Adrenal gland (tissue), 12 donors: ENCODE data around the gene LIMS1. TPM values are rescaled to one million over a fixed set of nuclear protein-coding genes. Genes with fewer than 3 reads are reported as not detected.
"Not testable (repeated sequence)": the region's sequence is repeated elsewhere in the genome, so short reads cannot be mapped to it uniquely, and the experiment has no call there.

Experiments used
- DNase-seq, 7 donors: peaks; one replicate each; pipeline ENCODE4 v3.0.0-alpha.2; 2019 to 2020
- H3K27ac ChIP-seq, 5 donors: fragments of 200-600 bp; sonication (generic) in 4 of 5; 1 replicate in 3 of 5; 2 replicates in 2 of 5; pipeline versions ENCODE4 v1.5.1 to v1.8.0; 2016 to 2020; ENCODE audit warnings: mild to moderate bottlenecking in 1 of 5
- H3K27me3 ChIP-seq: fragments of 200-600 bp; 2 replicates; pipeline ENCODE4 v1.8.0; 2021
- H3K36me3 ChIP-seq, 2 donors: fragments of 200-600 bp; replicated peaks in 1 of 2; 1 replicate in 1 of 2; 2 replicates in 1 of 2; pipeline versions ENCODE4 v1.5.1 to v1.8.0; 2018 to 2022
- H3K4me1 ChIP-seq, 2 donors: fragments of 200-600 bp; replicated peaks in 1 of 2; 1 replicate in 1 of 2; 2 replicates in 1 of 2; pipeline versions ENCODE4 v1.5.1 to v1.8.0; 2018 to 2021
- H3K4me3 ChIP-seq, 4 donors: fragments of 200-600 bp; sonication (generic) in 3 of 4; one replicate each; pipeline ENCODE4 v1.5.1; 2016 to 2018
- H3K9me3 ChIP-seq, 3 donors: fragments of 200-600 bp; sonication (generic) in 1 of 3; replicated peaks in 1 of 3; 1 replicate in 2 of 3; 2 replicates in 1 of 3; pipeline versions ENCODE4 v1.5.1 to v1.8.0; 2016 to 2021
- CTCF ChIP-seq, 6 experiments: fragments of 450-650 bp in 4 of 6; fragments of 200-600 bp in 2 of 6; sonication (generic) in 1 of 6; IDR thresholded peaks; 1 replicate in 5 of 6; 2 replicates in 1 of 6; pipeline versions ENCODE4 v1.5.1 to v1.8.0; 2016 to 2021; ENCODE audit warnings: antibody characterized with exemption in 6 of 6, mild to moderate bottlenecking in 2 of 6, moderate library complexity in 1 of 6
- POLR2A ChIP-seq, 2 donors: fragments of 450-650 bp; IDR thresholded peaks; one replicate each; pipeline ENCODE4 v1.6.1; 2017; ENCODE audit warnings: antibody characterized with exemption in 2 of 2, mild to moderate bottlenecking in 2 of 2, moderate library complexity in 1 of 2
- WGBS, 4 donors: extraction: QIAGEN DNeasy Blood & Tissue Kit in 2 of 4; methylation state at CpG; one replicate each; pipeline versions ENCODE4 v1.1.5 to v1.1.7; 2013 to 2017; 5-methylcytosine and 5-hydroxymethylcytosine counted together
- intact Hi-C, 2 donors: fragments of 100-400 bp; cut with DNase I; formaldehyde crosslinking; loops; one replicate each; pipeline versions ENCODE4 v1.14.1 to v1.15.0; 2022 to 2023
- polyA plus RNA-seq, 3 donors: library from polyadenylated mRNA; stranded (reverse); fragments of 200-250 nt in 2 of 3; fragments of 350-450 nt in 1 of 3; fragmentation: Illumina TruSeq in 1 of 3; extraction: RNeasy Lipid Tissue Mini Kit (QIAGEN cat#74804) in 1 of 3; gene quantifications; one replicate each; pipeline ENCODE4 v1.2.3, GENCODE V29; 2013 to 2014
- total RNA-seq, 9 donors: library from RNA; depleted of rRNA in 4 of 9; stranded (reverse); fragments of >200 nt in 4 of 9; fragments of 120-200 nt in 1 of 9; fragmentation: NEBNext Ultra II Directional in 1 of 9; extraction: Animal tissue kit (Norgen Biotek cat#: 25700) in 1 of 9; gene quantifications; one replicate each; pipeline versions ENCODE4 v1.1.0 to v1.2.4, GENCODE V29; 2013 to 2023
- donor health status: healthy with polysubstance abuse.
- donor health status: Bipolar disorder and iron deficiency.
- donor health status: DM: yes; HTN: yes; CAD: no.
- donor health status: DM: no; HTN: no; CAD: no.
- donor health status: DM: no; HTN: no; CAD: no.
- donor health status: DM: yes; HTN: yes; CAD: no.

Gene LIMS1
- total and polyA plus RNA-seq, 12 donors, result 33.5 to 182 (median 111) TPM

- peak overlapping the region in 1 of 4 donors; percentile 6 for H3K4me3 ChIP-seq
- no peaks in the 10 kb centered on the region for H3K27me3 ChIP-seq
- peak in 2 of 7 donors; percentile 32 to 42 for DNase-seq
- peak overlapping the region; percentile 47 to 84 (median 63) for H3K27ac ChIP-seq
- no peaks in the 10 kb centered on the region for H3K9me3 ChIP-seq
- TF ChIP-seq CTCF (IDR thresholded peaks at IDR 0.05) (no peak), POLR2A (IDR thresholded peaks at IDR 0.05) (no peak)
- WGBS, 4 donors, result 42 to 47% (median 42%) methylated on average over 7 of the region's 7 CpGs
- H3K4me1 ChIP-seq, result peaks cover 23 to 33% of the 10 kb centered on the region in 2 donors
- H3K36me3 ChIP-seq, result no peaks in the 10 kb centered on the region
- intact Hi-C loops, result no loop called here
Observed at GRCh38 chr2:108594132-108594981, 60.1 kb downstream of the LIMS1 start.

GRCh38 chr2:108594982-108595464, 60.8 kb downstream of the LIMS1 start:
- intact Hi-C loops, result no loop called here
- 32 to 39% (median 34%) methylated on average over 4 of the region's 4 CpGs for WGBS, 4 donors
- H3K27ac ChIP-seq, result peak overlapping the region in 4 of 5 donors; percentile 47 to 84 (median 71)

GRCh38 chr2:108595771-108596170, 61.5 kb downstream of the LIMS1 start:
- DNase-seq, result peak in 1 of 7 donors; percentile 45
- WGBS, 4 donors, result 40 to 63% (median 50%) methylated on average over 3 to 4 of the region's 4 CpGs
- H3K4me3 ChIP-seq, intact Hi-C loops, H3K36me3 ChIP-seq, H3K9me3 ChIP-seq, H3K27me3 ChIP-seq: not testable (repeated sequence)
- Histone ChIP-seq H3K4me1 (peaks cover 23 to 30% of the 10 kb centered on the region in 2 donors), H3K27ac (peak overlapping the region in 3 of 5 donors; percentile 17 to 84 (median 79))

More at GRCh38 chr2:108594982-108595464, 60.8 kb downstream of the LIMS1 start:
- DNase-seq, result peak in 1 of 7 donors; percentile 57
- peaks cover 23 to 30% of the 10 kb centered on the region in 2 donors for H3K4me1 ChIP-seq
- no peak overlapping the region for H3K4me3 ChIP-seq
- no peaks in the 10 kb centered on the region for H3K27me3 ChIP-seq
- no peak for TF ChIP-seq CTCF (IDR thresholded peaks at IDR 0.05)
- no peak for TF ChIP-seq POLR2A (IDR thresholded peaks at IDR 0.05)
- H3K36me3 ChIP-seq, result no peaks in the 10 kb centered on the region
- no peaks in the 10 kb centered on the region for H3K9me3 ChIP-seq

GRCh38 chr2:108597105-108597744, 63.0 kb downstream of the LIMS1 start:
- H3K4me3 ChIP-seq, H3K27ac ChIP-seq, intact Hi-C loops, H3K27me3 ChIP-seq, H3K9me3 ChIP-seq, H3K36me3 ChIP-seq: not testable (repeated sequence)
- DNase-seq, result peak in 5 of 7 donors; percentile 42 to 74 (median 52)
- peak in 5 of 6 experiments; percentile 29 to 47 (median 37) for TF ChIP-seq CTCF (IDR thresholded peaks at IDR 0.05)
- 28 to 53% (median 41%) methylated on average over 7 of the region's 7 CpGs for WGBS, 4 donors
- H3K4me1 ChIP-seq, result peaks cover 23 to 30% of the 10 kb centered on the region in 2 donors

- H3K27me3 ChIP-seq, H3K36me3 ChIP-seq, H3K4me1 ChIP-seq, H3K4me3 ChIP-seq, H3K9me3 ChIP-seq: not testable (repeated sequence)
- 57 to 74% (median 71%) methylated on average over 10 of the region's 10 CpGs for WGBS, 4 donors
- intact Hi-C loops, result loop anchor here in 1 of 2 donors (10.0 kb wide), 1 partner anchor 124 kb away; no protein-coding TSS in a partner anchor
- DNase-seq, result peak in 6 of 7 donors; percentile 65 to 74 (median 68)
- peak overlapping the region in 2 of 5 donors; percentile 32 to 68 for H3K27ac ChIP-seq
Observed at GRCh38 chr2:108601199-108601598, 66.9 kb downstream of the LIMS1 start.
